H9 (cell line): ENCODE results near the gene ENC1. TPM values are rescaled to one million over a fixed set of nuclear protein-coding genes. Genes with fewer than 3 reads are reported as not detected.

Experiments
- DNase-seq: peaks from one replicate; pipeline ENCODE4 v3.0.0-alpha.2; 2017
- H2AFZ ChIP-seq: one replicate; pipeline ENCODE4 v1.6.1; 2013; ENCODE audit warnings: mild to moderate bottlenecking, low read length, control low read depth, moderate library complexity
- H2AK5ac ChIP-seq: 2 replicates; pipeline ENCODE4 v1.6.1; 2013; ENCODE audit warnings: low read length, control low read depth, mixed read lengths; ENCODE audit not compliant: insufficient read length
- H2BK120ac ChIP-seq: one replicate; pipeline ENCODE4 v1.6.1; 2013; ENCODE audit warnings: low read depth, mild to moderate bottlenecking, low read length, control low read depth, inconsistent platforms; ENCODE audit not compliant: poor library complexity, severe bottlenecking
- H2BK12ac ChIP-seq: 2 replicates; pipeline ENCODE4 v1.6.1; 2013; ENCODE audit warnings: low read length, control low read depth, mixed read lengths, low read depth; ENCODE audit not compliant: insufficient read length
- H2BK15ac ChIP-seq: 2 replicates; pipeline ENCODE4 v1.6.1; 2013; ENCODE audit warnings: low read depth, low read length, control low read depth
- H2BK20ac ChIP-seq: one replicate; pipeline ENCODE4 v1.6.1; 2013; ENCODE audit warnings: low read depth, mild to moderate bottlenecking, low read length, control low read depth, inconsistent platforms; ENCODE audit not compliant: poor library complexity, severe bottlenecking
- H2BK5ac ChIP-seq: 2 replicates; pipeline ENCODE4 v1.6.1; 2013; ENCODE audit warnings: low read length, control low read depth, mixed read lengths; ENCODE audit not compliant: insufficient read length
- H3K14ac ChIP-seq: 2 replicates; pipeline ENCODE4 v1.6.1; 2013; ENCODE audit warnings: low read length, control low read depth; ENCODE audit not compliant: insufficient read depth
- H3K18ac ChIP-seq: 2 replicates; pipeline ENCODE4 v1.6.1; 2013; ENCODE audit warnings: low read depth, mild to moderate bottlenecking, mixed read lengths, low read length, control low read depth; ENCODE audit not compliant: insufficient read length
- H3K23ac ChIP-seq: 2 replicates; pipeline ENCODE4 v1.6.1; 2013; ENCODE audit warnings: low read length, control low read depth, mixed read lengths, low read depth; ENCODE audit not compliant: insufficient read length
- H3K23me2 ChIP-seq: 2 replicates; pipeline ENCODE4 v1.6.1; 2013; ENCODE audit warnings: low read depth, mild to moderate bottlenecking, mixed read lengths, low read length, control low read depth; ENCODE audit not compliant: insufficient read length, poor library complexity, severe bottlenecking
- H3K27ac ChIP-seq: 2 replicates; pipeline ENCODE4 v1.5.1; 2013; ENCODE audit warnings: low read length, control low read depth, mixed read lengths, low read depth; ENCODE audit not compliant: insufficient read length
- H3K27me3 ChIP-seq: 2 replicates; pipeline ENCODE4 v1.6.1; 2013; ENCODE audit warnings: low read length, control low read depth, inconsistent platforms; ENCODE audit not compliant: insufficient read depth
- H3K4ac ChIP-seq: 2 replicates; pipeline ENCODE4 v1.6.1; 2013; ENCODE audit warnings: low read depth, mild to moderate bottlenecking, control low read depth, inconsistent platforms, low read length, moderate library complexity
- H3K4me1 ChIP-seq: 2 replicates; pipeline ENCODE4 v1.6.1; 2013; ENCODE audit warnings: low read length, control low read depth, inconsistent platforms; ENCODE audit not compliant: insufficient read depth
- H3K4me2 ChIP-seq: 2 replicates; pipeline ENCODE4 v1.6.1; 2013; ENCODE audit warnings: low read length, control low read depth, mixed read lengths; ENCODE audit not compliant: insufficient read length, insufficient read depth
- H3K56ac ChIP-seq: 2 replicates; pipeline ENCODE4 v1.6.1; 2013; ENCODE audit warnings: low read depth, mild to moderate bottlenecking, mixed read lengths, low read length, control low read depth; ENCODE audit not compliant: insufficient read length
- H3K79me1 ChIP-seq: 2 replicates; pipeline ENCODE4 v1.6.1; 2013; ENCODE audit warnings: low read depth, mild to moderate bottlenecking, moderate library complexity, low read length, control low read depth, inconsistent platforms; ENCODE audit not compliant: insufficient read depth, poor library complexity, severe bottlenecking
- H3K79me2 ChIP-seq: 2 replicates; pipeline ENCODE4 v1.6.1; 2013; ENCODE audit warnings: low read length, control low read depth, inconsistent platforms; ENCODE audit not compliant: insufficient read depth
- H3K9ac ChIP-seq: 2 replicates; pipeline ENCODE4 v1.6.1; 2013; ENCODE audit warnings: low read length, control low read depth, mixed read lengths; ENCODE audit not compliant: insufficient read length; ENCODE audit errors: extremely low read depth
- H3K9me3 ChIP-seq: one replicate; pipeline ENCODE4 v1.6.1; 2013; ENCODE audit warnings: low read depth, low read length, inconsistent platforms; ENCODE audit not compliant: control insufficient read depth
- H3T11ph ChIP-seq: one replicate; pipeline ENCODE4 v1.6.1; 2013; ENCODE audit warnings: mild to moderate bottlenecking, low read length, control low read depth, inconsistent platforms
- H4K20me1 ChIP-seq: one replicate; pipeline ENCODE4 v1.6.1; 2013; ENCODE audit not compliant: control insufficient read depth, insufficient read length, insufficient read depth
- H4K5ac ChIP-seq: 2 replicates; pipeline ENCODE4 v1.6.1; 2013; ENCODE audit warnings: low read depth, mild to moderate bottlenecking, mixed read lengths, low read length, control low read depth; ENCODE audit not compliant: insufficient read length
- H4K8ac ChIP-seq: replicated peaks from 2 replicates; pipeline ENCODE4 v1.6.1; 2013; ENCODE audit warnings: low read length, control low read depth, mixed read lengths, low read depth; ENCODE audit not compliant: insufficient read length
- H4K91ac ChIP-seq: 2 replicates; pipeline ENCODE4 v1.6.1; 2013; ENCODE audit warnings: low read depth, mild to moderate bottlenecking, moderate library complexity, mixed read lengths, low read length, control low read depth; ENCODE audit not compliant: insufficient read length
- H3K27ac Mint-ChIP-seq, 3 experiments: 2 replicates in 2 of 3; 3 replicates in 1 of 3; pipeline ENCODE4 v1.8.0; 2020 to 2021; ENCODE audit warnings: mixed read lengths in 3 of 3, mild to moderate bottlenecking in 1 of 3, moderate library complexity in 1 of 3
- H3K27me3 Mint-ChIP-seq: 2 replicates; pipeline ENCODE4 v1.8.0; 2021; ENCODE audit warnings: low read depth, mild to moderate bottlenecking, moderate library complexity, mixed read lengths
- H3K36me3 Mint-ChIP-seq, 3 experiments: 2 replicates in 2 of 3; 3 replicates in 1 of 3; pipeline ENCODE4 v1.8.0; 2020 to 2021; ENCODE audit warnings: low read depth in 3 of 3, mixed read lengths in 3 of 3; ENCODE audit not compliant: insufficient read depth in 1 of 3
- H3K4me1 Mint-ChIP-seq, 2 experiments: 2 replicates each; pipeline ENCODE4 v1.8.0; 2020; ENCODE audit warnings: mixed read lengths in 2 of 2
- H3K4me3 Mint-ChIP-seq, 2 experiments: 2 replicates in 1 of 2; 3 replicates in 1 of 2; pipeline ENCODE4 v1.8.0; 2020 to 2021; ENCODE audit warnings: mild to moderate bottlenecking in 2 of 2, mixed read lengths in 2 of 2, moderate library complexity in 1 of 2
- H3K9me3 Mint-ChIP-seq, 2 experiments: 2 replicates in 1 of 2; 3 replicates in 1 of 2; pipeline ENCODE4 v1.8.0; 2020; ENCODE audit warnings: mild to moderate bottlenecking in 2 of 2, mixed read lengths in 2 of 2, moderate library complexity in 1 of 2
- CTCF ChIP-seq: fragments of 200-600 bp; sonication (generic); conservative IDR thresholded peaks from 3 replicates; pipeline ENCODE4 v1.8.0; 2021; ENCODE audit warnings: antibody characterized with exemption, mild to moderate bottlenecking
- WGBS: extraction: QIAGEN DNeasy Blood & Tissue Kit; methylation state at CpG from one replicate; pipeline ENCODE4 v1.1.7; 2013; ENCODE audit warnings: missing lambda C conversion rate, low lambda C conversion rate, mixed read lengths; ENCODE audit not compliant: insufficient read length; ENCODE audit errors: extremely low coverage; 5-methylcytosine and 5-hydroxymethylcytosine counted together
- total RNA-seq: library from RNA; stranded (reverse); gene quantifications from 2 replicates; pipeline ENCODE4 v1.2.1, GENCODE V29; 2021

ENC1 gene
- total RNA-seq, 1 experiment from 2014 or later = 14.4 TPM

GRCh38 chr5:74624931-74625505 is 15.5 kb downstream of the ENC1 start:
- no peak overlapping the region for H4K5ac ChIP-seq
- H3K27me3 ChIP-seq = no peaks in the 10 kb centered on the region
- Mint-ChIP-seq H3K36me3 (peaks cover 5 to 8% (median 7%) of the 10 kb centered on the region in 3 experiments; a peak in 5 of 7 replicates), H3K27me3 (peaks cover 10% of the 10 kb centered on the region), H3K4me3 (no peak overlapping the region), H3K9me3 (peaks cover 2 to 6% of the 10 kb centered on the region in 2 experiments; a peak in 3 of 5 replicates), H3K27ac (peak overlapping the region in 1 of 3 experiments; percentile 32; a peak in 1 of 7 replicates), H3K4me1 (peaks cover 65 to 70% of the 10 kb centered on the region in 2 experiments)
- H4K8ac ChIP-seq = no peak overlapping the region
- H3K23me2 ChIP-seq = no peaks in the 10 kb centered on the region
- no peak overlapping the region for H3K18ac ChIP-seq
- H3K23ac ChIP-seq = no peak overlapping the region
- no peaks in the 10 kb centered on the region for H3K79me1 ChIP-seq
- no peak overlapping the region for H2AFZ ChIP-seq
- H2BK20ac ChIP-seq = no peak overlapping the region
- H4K20me1 ChIP-seq = no peaks in the 10 kb centered on the region
- H3K14ac ChIP-seq = no peak overlapping the region
- no peak overlapping the region for H2BK5ac ChIP-seq
- H3K56ac ChIP-seq = no peak overlapping the region
- H3K79me2 ChIP-seq = no peaks in the 10 kb centered on the region
- H4K91ac ChIP-seq = no peak overlapping the region
- H3K9ac ChIP-seq = no peak overlapping the region
- H3T11ph ChIP-seq = no peak overlapping the region
- no peaks in the 10 kb centered on the region for H3K9me3 ChIP-seq
- H3K27ac ChIP-seq = no peak overlapping the region
- TF ChIP-seq CTCF = no peak
- H2BK12ac ChIP-seq = no peak overlapping the region
- H3K4me2 ChIP-seq = no peak overlapping the region
- no CpG with 5 or more reads among the region's 8 CpGs for WGBS
- H3K4me1 ChIP-seq = no peaks in the 10 kb centered on the region
- H3K4ac ChIP-seq = no peak overlapping the region
- DNase-seq = no peak
- no peak overlapping the region for H2AK5ac ChIP-seq
- no peak overlapping the region for H2BK15ac ChIP-seq
- no peak overlapping the region for H2BK120ac ChIP-seq
